Neuronal stem cell (in vitro differentiated cells): ENCODE data around the gene MAP3K4.

ENCODE experiments used
- DNase-seq: peaks from one replicate; pipeline ENCODE4 v3.0.0-alpha.2; 2013; ENCODE audit warnings: low spot score
- H2AFZ ChIP-seq: one replicate; pipeline ENCODE4 v1.6.1; 2013; ENCODE audit warnings: mild to moderate bottlenecking, low read length, inconsistent platforms
- H2AK5ac ChIP-seq: 2 replicates; pipeline ENCODE4 v1.6.1; 2013; ENCODE audit warnings: low read depth, mild to moderate bottlenecking, inconsistent platforms, low read length, moderate library complexity, mixed read lengths
- H2BK120ac ChIP-seq: 2 replicates; pipeline ENCODE4 v1.6.1; 2013; ENCODE audit warnings: low read depth, mild to moderate bottlenecking, inconsistent platforms, low read length, moderate library complexity, mixed read lengths
- H2BK12ac ChIP-seq: one replicate; pipeline ENCODE4 v1.6.1; 2013; ENCODE audit warnings: low read length, inconsistent platforms
- H2BK15ac ChIP-seq: 2 replicates; pipeline ENCODE4 v1.6.1; 2013; ENCODE audit warnings: mild to moderate bottlenecking, low read length, inconsistent platforms, mixed read lengths
- H2BK5ac ChIP-seq: one replicate; pipeline ENCODE4 v1.6.1; 2013; ENCODE audit warnings: inconsistent platforms, mild to moderate bottlenecking, low read length, moderate library complexity
- H3K14ac ChIP-seq: one replicate; pipeline ENCODE4 v1.6.1; 2013; ENCODE audit warnings: low read length, inconsistent platforms
- H3K18ac ChIP-seq: 2 replicates; pipeline ENCODE4 v1.6.1; 2013; ENCODE audit warnings: low read length, inconsistent platforms
- H3K23ac ChIP-seq: 2 replicates; pipeline ENCODE4 v1.6.1; 2013; ENCODE audit warnings: low read depth, mild to moderate bottlenecking, mixed read lengths, low read length, inconsistent platforms; ENCODE audit not compliant: poor library complexity
- H3K27ac ChIP-seq: replicated peaks from 3 replicates; pipeline ENCODE4 v1.5.1; 2013; ENCODE audit warnings: low read length, inconsistent platforms
- H3K27me3 ChIP-seq, 3 experiments: 2 replicates each; pipeline ENCODE4 v1.6.1; 2013; ENCODE audit warnings: low read length in 3 of 3, mild to moderate bottlenecking in 2 of 3, inconsistent platforms in 1 of 3, low read depth in 1 of 3, mixed read lengths in 1 of 3, moderate library complexity in 1 of 3; ENCODE audit not compliant: control insufficient read depth in 3 of 3, insufficient read depth in 3 of 3
- H3K36me3 ChIP-seq, 2 donors: replicated peaks in 1 of 2; 2 replicates each; pipeline ENCODE4 v1.6.1; 2013; ENCODE audit warnings: low read length in 2 of 2; ENCODE audit not compliant: control insufficient read depth in 2 of 2, insufficient read depth in 2 of 2
- H3K4ac ChIP-seq: 2 replicates; pipeline ENCODE4 v1.6.1; 2013; ENCODE audit warnings: inconsistent platforms, mild to moderate bottlenecking, low read length, moderate library complexity
- H3K4me1 ChIP-seq, 2 donors: 1 replicate in 1 of 2; 2 replicates in 1 of 2; pipeline ENCODE4 v1.6.1; 2013; ENCODE audit warnings: low read length in 2 of 2, low read depth in 1 of 2; ENCODE audit not compliant: control insufficient read depth in 2 of 2, insufficient read depth in 1 of 2
- H3K4me2 ChIP-seq: one replicate; pipeline ENCODE4 v1.6.1; 2013; ENCODE audit warnings: mild to moderate bottlenecking, low read length, inconsistent platforms; ENCODE audit not compliant: insufficient read depth, poor library complexity, severe bottlenecking
- H3K4me3 ChIP-seq, 2 donors: 2 replicates each; pipeline ENCODE4 v1.5.1; 2013; ENCODE audit warnings: low read length in 2 of 2, mild to moderate bottlenecking in 2 of 2, inconsistent platforms in 1 of 2, moderate library complexity in 1 of 2
- H3K79me1 ChIP-seq: one replicate; pipeline ENCODE4 v1.6.1; 2013; ENCODE audit warnings: low read depth, mild to moderate bottlenecking, inconsistent platforms, low read length, moderate library complexity
- H3K9ac ChIP-seq: one replicate; pipeline ENCODE4 v1.6.1; 2013; ENCODE audit warnings: mild to moderate bottlenecking, low read depth, low read length, inconsistent platforms; ENCODE audit not compliant: poor library complexity
- H3K9me3 ChIP-seq, 2 donors: replicated peaks in 1 of 2; 2 replicates each; pipeline versions ENCODE3 to v1.6.1; 2013; ENCODE audit warnings: low read length in 2 of 2, mild to moderate bottlenecking in 2 of 2, inconsistent platforms in 1 of 2, low read depth in 1 of 2, mixed read lengths in 1 of 2, moderate library complexity in 1 of 2; ENCODE audit not compliant: control insufficient read depth in 2 of 2, insufficient read depth in 1 of 2
- H4K8ac ChIP-seq: one replicate; pipeline ENCODE4 v1.6.1; 2013; ENCODE audit warnings: low read depth, mild to moderate bottlenecking, inconsistent platforms, low read length, moderate library complexity
- H4K91ac ChIP-seq: one replicate; pipeline ENCODE4 v1.6.1; 2013; ENCODE audit warnings: low read length, low read depth, mild to moderate bottlenecking, inconsistent platforms; ENCODE audit not compliant: poor library complexity
- WGBS, 2 donors: extraction: QIAGEN DNeasy Blood & Tissue Kit; methylation state at CpG; one replicate each; pipeline ENCODE4 v1.1.7; 2013; ENCODE audit warnings: missing lambda C conversion rate in 2 of 2, mixed read lengths in 1 of 2; ENCODE audit not compliant: insufficient read length in 2 of 2, insufficient replicate concordance in 1 of 2; ENCODE audit errors: extremely low coverage in 2 of 2; 5-methylcytosine and 5-hydroxymethylcytosine counted together

The MAP3K4 gene

GRCh38 chr6:161024364-161024920 lies 32.9 kb downstream of the MAP3K4 start:
- Histone ChIP-seq H3K27me3 (no peaks in the 10 kb centered on the region), H3K79me1 (peaks cover 6% of the 10 kb centered on the region), H3K4me3 (no peak overlapping the region), H3K4me2 (no peak overlapping the region), H3K4ac (no peak overlapping the region), H2BK15ac (no peak overlapping the region), H2BK12ac (no peak overlapping the region), H2BK120ac (no peak overlapping the region), H3K23ac (no peak overlapping the region), H4K8ac (no peak overlapping the region), H2AFZ (no peak overlapping the region), H3K27ac (no peak overlapping the region), H2AK5ac (no peak overlapping the region), H3K18ac (no peak overlapping the region), H3K4me1 (no peaks in the 10 kb centered on the region), H3K36me3 (peaks cover 2 to 27% of the 10 kb centered on the region in 2 donors), H4K91ac (no peak overlapping the region), H3K9ac (no peak overlapping the region), H3K14ac (no peak overlapping the region), H3K9me3 (peaks cover 0 to 7% of the 10 kb centered on the region in 2 donors), H2BK5ac (no peak overlapping the region)
- no CpG with 5 or more reads among the region's 8 CpGs for WGBS, 2 donors
- DNase-seq, result no peak

GRCh38 chr6:161027385-161027784 lies 35.8 kb downstream of the MAP3K4 start:
- Histone ChIP-seq H3K4me3 (no peak overlapping the region), H3K14ac (no peak overlapping the region), H3K36me3 (peaks cover 0 to 19% of the 10 kb centered on the region in 2 donors), H4K91ac (no peak overlapping the region), H3K4me2 (no peak overlapping the region), H2AK5ac (no peak overlapping the region), H3K27me3 (no peaks in the 10 kb centered on the region), H3K4ac (no peak overlapping the region), H4K8ac (no peak overlapping the region), H3K4me1 (no peaks in the 10 kb centered on the region), H3K27ac (no peak overlapping the region), H3K79me1 (peaks cover 4% of the 10 kb centered on the region), H2AFZ (no peak overlapping the region), H2BK12ac (no peak overlapping the region), H3K18ac (no peak overlapping the region), H3K23ac (no peak overlapping the region), H2BK120ac (no peak overlapping the region), H2BK15ac (no peak overlapping the region), H2BK5ac (no peak overlapping the region), H3K9ac (no peak overlapping the region), H3K9me3 (peaks cover 0 to under 1% of the 10 kb centered on the region in 2 donors)
- WGBS, 2 donors, result no CpG with 5 or more reads among the region's 3 CpGs
- no peak for DNase-seq

GRCh38 chr6:161029195-161029809 lies 37.7 kb downstream of the MAP3K4 start:
- Histone ChIP-seq H2BK120ac (no peak overlapping the region), H3K36me3 (peaks cover 0 to 10% of the 10 kb centered on the region in 2 donors), H3K27ac (no peak overlapping the region), H3K4ac (no peak overlapping the region), H3K14ac (no peak overlapping the region), H2BK15ac (no peak overlapping the region), H3K9ac (no peak overlapping the region), H4K8ac (no peak overlapping the region), H3K4me3 (no peak overlapping the region), H3K27me3 (no peaks in the 10 kb centered on the region), H4K91ac (no peak overlapping the region), H2AK5ac (no peak overlapping the region), H2BK5ac (no peak overlapping the region), H3K4me1 (no peaks in the 10 kb centered on the region), H3K4me2 (no peak overlapping the region), H2AFZ (no peak overlapping the region), H3K18ac (no peak overlapping the region), H3K9me3 (no peaks in the 10 kb centered on the region), H3K79me1 (peaks cover 4% of the 10 kb centered on the region), H2BK12ac (no peak overlapping the region), H3K23ac (no peak overlapping the region)
- WGBS, 2 donors, result no CpG with 5 or more reads among the region's 8 CpGs
- DNase-seq, result no peak

GRCh38 chr6:161031721-161032495 lies 40.3 kb downstream of the MAP3K4 start:
- no peaks in the 10 kb centered on the region for H3K27me3 ChIP-seq
- H3K27ac ChIP-seq, result no peak overlapping the region
- H3K4ac ChIP-seq, result no peak overlapping the region
- no peak overlapping the region for H4K91ac ChIP-seq
- H3K4me3 ChIP-seq, result no peak overlapping the region
- H3K9ac ChIP-seq, result no peak overlapping the region
- H2AFZ ChIP-seq, result no peak overlapping the region
- H2AK5ac ChIP-seq, result no peak overlapping the region
- H3K23ac ChIP-seq, result no peak overlapping the region
- no peak overlapping the region for H2BK12ac ChIP-seq
- WGBS, 2 donors, result no CpG with 5 or more reads among the region's 3 CpGs
- no peak overlapping the region for H2BK15ac ChIP-seq
- H3K4me1 ChIP-seq, result no peaks in the 10 kb centered on the region
- no peaks in the 10 kb centered on the region for H3K9me3 ChIP-seq
- H3K14ac ChIP-seq, result no peak overlapping the region
- H2BK120ac ChIP-seq, result no peak overlapping the region
- H3K79me1 ChIP-seq, result peaks cover 4% of the 10 kb centered on the region
- H2BK5ac ChIP-seq, result no peak overlapping the region
- H3K18ac ChIP-seq, result no peak overlapping the region
- peaks cover 1 to 31% of the 10 kb centered on the region in 2 donors for H3K36me3 ChIP-seq
- no peak overlapping the region for H3K4me2 ChIP-seq
- H4K8ac ChIP-seq, result no peak overlapping the region
- no peak for DNase-seq
